H1 (cell line): ENCODE data around the gene SLC19A1. TPM values are rescaled to one million over a fixed set of nuclear protein-coding genes. Genes with fewer than 3 reads are reported as not detected.

Source experiments
- CTCF ChIA-PET: fragments of 300-600 bp; sonication (Branson Sonifier 250); formaldehyde crosslinking; loops from one replicate; lab custom pipeline; 2021; ENCODE audit not compliant: partially characterized antibody; lab: Charles Lee
- POLR2A ChIA-PET: fragments of 300-600 bp; sonication (Branson Sonifier 250); formaldehyde crosslinking; loops from one replicate; lab custom pipeline; 2021; ENCODE audit warnings: inconsistent platforms; ENCODE audit not compliant: partially characterized antibody; lab: Charles Lee
- DNase-seq, 2 experiments: peaks; one replicate each; pipeline versions ENCODE4 v3.0.0 to v3.0.0-alpha.2; 2010 to 2022; ENCODE audit warnings: low spot score in 2 of 2, low read depth in 1 of 2, mixed read lengths in 1 of 2
- FAIRE-seq: peaks from 2 replicates; lab custom pipeline; 2011; peaks lifted over from hg19 to GRCh38; lab: Jason Lieb, UNC
- H2AFZ ChIP-seq: 2 replicates; pipeline ENCODE4 v1.8.1; 2012; ENCODE audit warnings: low read length, inconsistent platforms
- H2AK5ac ChIP-seq: 2 replicates; pipeline ENCODE4 v1.6.1; 2013; ENCODE audit warnings: low read depth, low read length
- H2BK120ac ChIP-seq: replicated peaks from 2 replicates; pipeline ENCODE3; 2013; ENCODE audit warnings: low read depth, low read length, inconsistent platforms
- H2BK12ac ChIP-seq: 2 replicates; pipeline ENCODE4 v1.6.1; 2013; ENCODE audit warnings: low read depth, low read length
- H2BK15ac ChIP-seq: 2 replicates; pipeline ENCODE4 v1.6.1; 2013; ENCODE audit warnings: low read length
- H2BK20ac ChIP-seq: 2 replicates; pipeline ENCODE4 v1.6.1; 2013; ENCODE audit warnings: low read length
- H2BK5ac ChIP-seq: 2 replicates; pipeline ENCODE4 v1.6.1; 2013; ENCODE audit warnings: low read depth, low read length
- H3K14ac ChIP-seq: 2 replicates; pipeline ENCODE4 v1.6.1; 2013; ENCODE audit warnings: inconsistent platforms; ENCODE audit not compliant: insufficient read length
- H3K18ac ChIP-seq: 2 replicates; pipeline ENCODE4 v1.6.1; 2013; ENCODE audit warnings: low read length; ENCODE audit errors: extremely low read depth
- H3K23ac ChIP-seq: 2 replicates; pipeline ENCODE4 v1.6.1; 2013; ENCODE audit warnings: inconsistent platforms; ENCODE audit not compliant: insufficient read length
- H3K23me2 ChIP-seq: 2 replicates; pipeline ENCODE4 v1.6.1; 2013; ENCODE audit warnings: low read depth, low read length
- H3K27ac ChIP-seq: 2 replicates; pipeline ENCODE4 v1.6.1; 2011; ENCODE audit warnings: low read depth, low read length, inconsistent platforms
- H3K27me3 ChIP-seq, 4 experiments: replicated peaks in 1 of 4; 1 replicate in 1 of 4; 2 replicates in 3 of 4; pipeline versions ENCODE4 v1.6.1 to v1.8.1; 2011 to 2013; ENCODE audit warnings: low read length in 3 of 4, mild to moderate bottlenecking in 3 of 4, inconsistent platforms in 2 of 4, mixed read lengths in 2 of 4, moderate library complexity in 1 of 4; ENCODE audit not compliant: control insufficient read depth in 3 of 4, insufficient read depth in 3 of 4; ENCODE audit errors: extremely low read depth in 1 of 4
- H3K36me3 ChIP-seq, 4 experiments: 2 replicates each; pipeline versions ENCODE4 v1.6.1 to v1.8.1; 2011 to 2013; ENCODE audit warnings: mild to moderate bottlenecking in 4 of 4, low read length in 3 of 4, moderate library complexity in 2 of 4, control low read depth in 1 of 4, inconsistent platforms in 1 of 4; ENCODE audit not compliant: insufficient read depth in 4 of 4, control insufficient read depth in 2 of 4
- H3K4ac ChIP-seq: replicated peaks from 2 replicates; pipeline ENCODE3; 2013; ENCODE audit warnings: low read length, low read depth, mixed read lengths, inconsistent platforms; ENCODE audit not compliant: insufficient read length
- H3K4me1 ChIP-seq, 4 experiments: replicated peaks in 1 of 4; 1 replicate in 1 of 4; 2 replicates in 3 of 4; pipeline versions ENCODE4 v1.6.1 to v1.8.1; 2011 to 2013; ENCODE audit warnings: low read length in 3 of 4, inconsistent platforms in 2 of 4, mixed read lengths in 1 of 4; ENCODE audit not compliant: insufficient read depth in 4 of 4, control insufficient read depth in 3 of 4
- H3K4me2 ChIP-seq, 2 experiments: 2 replicates each; pipeline versions ENCODE4 v1.6.1 to v1.8.1; 2011 to 2013; ENCODE audit warnings: low read depth in 2 of 2, low read length in 2 of 2, control low read depth in 1 of 2, inconsistent platforms in 1 of 2, mild to moderate bottlenecking in 1 of 2; ENCODE audit not compliant: insufficient read depth in 1 of 2
- H3K4me3 ChIP-seq, 4 experiments: fragments of 200-600, 300-600 bp in 1 of 4; sonication (generic), shearing (Covaris generic), sonication (Bioruptor Twin) in 1 of 4; 2 replicates each; pipeline versions ENCODE4 v1.5.1 to v1.8.1; 2011 to 2016; ENCODE audit warnings: low read length in 4 of 4, low read depth in 3 of 4, control low read depth in 2 of 4, inconsistent platforms in 2 of 4, mild to moderate bottlenecking in 2 of 4, mixed read lengths in 1 of 4, moderate library complexity in 1 of 4; ENCODE audit not compliant: insufficient read depth in 2 of 4; ENCODE audit errors: extremely low read depth in 1 of 4
- H3K56ac ChIP-seq: replicated peaks from 2 replicates; pipeline ENCODE3; 2013; ENCODE audit warnings: low read depth, mild to moderate bottlenecking, mixed read lengths, low read length, inconsistent platforms; ENCODE audit not compliant: insufficient read length
- H3K79me1 ChIP-seq: 2 replicates; pipeline ENCODE4 v1.6.1; 2013; ENCODE audit warnings: low read depth, low read length, control low read depth
- H3K79me2 ChIP-seq, 2 experiments: 2 replicates each; pipeline versions ENCODE4 v1.6.1 to v1.8.1; 2012 to 2013; ENCODE audit warnings: low read length in 2 of 2, mild to moderate bottlenecking in 2 of 2, inconsistent platforms in 1 of 2; ENCODE audit not compliant: insufficient read depth in 2 of 2, control insufficient read depth in 1 of 2
- H3K9ac ChIP-seq, 4 experiments: replicated peaks in 1 of 4; 1 replicate in 1 of 4; 2 replicates in 3 of 4; pipeline versions ENCODE4 v1.6.1 to v1.8.1; 2011 to 2013; ENCODE audit warnings: low read depth in 3 of 4, low read length in 3 of 4, control low read depth in 2 of 4, mild to moderate bottlenecking in 2 of 4, moderate library complexity in 2 of 4, inconsistent platforms in 1 of 4; ENCODE audit errors: extremely low read depth in 1 of 4
- H3K9me3 ChIP-seq, 2 experiments: 2 replicates each; pipeline versions ENCODE4 v1.6.1 to v1.8.1; 2012 to 2013; ENCODE audit warnings: mild to moderate bottlenecking in 2 of 2, moderate library complexity in 2 of 2, control low read depth in 1 of 2, inconsistent platforms in 1 of 2, low read depth in 1 of 2, low read length in 1 of 2, mixed read lengths in 1 of 2; ENCODE audit not compliant: insufficient read depth in 2 of 2
- H4K20me1 ChIP-seq, 2 experiments: replicated peaks in 1 of 2; 2 replicates each; pipeline versions ENCODE3 to v1.8.1; 2011 to 2013; ENCODE audit warnings: inconsistent platforms in 2 of 2, low read length in 2 of 2, mild to moderate bottlenecking in 1 of 2; ENCODE audit not compliant: insufficient read depth in 2 of 2, control insufficient read depth in 1 of 2
- H4K5ac ChIP-seq: 2 replicates; pipeline ENCODE4 v1.6.1; 2013; ENCODE audit warnings: low read length, low read depth, mixed read lengths, inconsistent platforms; ENCODE audit not compliant: insufficient read length
- H4K8ac ChIP-seq: 2 replicates; pipeline ENCODE4 v1.8.0; 2013; ENCODE audit warnings: mild to moderate bottlenecking, moderate library complexity, low read length, inconsistent platforms; ENCODE audit not compliant: insufficient read depth; ENCODE audit errors: extremely low read depth
- H4K91ac ChIP-seq: replicated peaks from 2 replicates; pipeline ENCODE3; 2013; ENCODE audit warnings: low read length, mixed read lengths, inconsistent platforms; ENCODE audit not compliant: insufficient read length
- ASH2L ChIP-seq: fragments of 200-600, 300-600 bp; sonication (generic); IDR thresholded peaks from one replicate; pipeline ENCODE4 v1.7.1; 2017; ENCODE audit warnings: low read length
- CBX8 ChIP-seq: fragments of 300-800, 300-1000 bp; sonication (generic); IDR thresholded peaks from 2 replicates; pipeline ENCODE4 v1.7.1; 2016; ENCODE audit warnings: low read depth, low read length, borderline replicate concordance
- CHD1 ChIP-seq: IDR thresholded peaks from 2 replicates; pipeline ENCODE4 v1.6.1; 2012; ENCODE audit warnings: low read depth, low read length, improper control_type of control experiment
- CHD2 ChIP-seq: IDR thresholded peaks from 2 replicates; pipeline ENCODE4 v1.6.1; 2012; ENCODE audit warnings: low read length, improper control_type of control experiment
- MAFK ChIP-seq: IDR thresholded peaks from 2 replicates; pipeline ENCODE4 v1.6.1; 2012; ENCODE audit warnings: low read depth, mild to moderate bottlenecking, improper control_type of control experiment, low read length
- POLR2AphosphoS5 ChIP-seq: IDR thresholded peaks from 2 replicates; pipeline ENCODE4 v1.6.1; 2011; ENCODE audit warnings: low read depth, low read length
- RAD21 ChIP-seq, 2 experiments: IDR thresholded peaks in 1 of 2; conservative IDR thresholded peaks in 1 of 2; 2 replicates each; pipeline ENCODE4 v1.6.1; 2011; ENCODE audit warnings: low read depth in 2 of 2, low read length in 2 of 2, improper control_type of control experiment in 1 of 2, inconsistent platforms in 1 of 2, mild to moderate bottlenecking in 1 of 2, moderate library complexity in 1 of 2
- RXRA ChIP-seq: IDR thresholded peaks from 2 replicates; pipeline ENCODE4 v1.6.1; 2011; ENCODE audit warnings: low read depth, mild to moderate bottlenecking, low read length, moderate library complexity; ENCODE audit not compliant: insufficient read depth
- SP2 ChIP-seq: IDR thresholded peaks from 2 replicates; pipeline ENCODE4 v1.6.1; 2012; ENCODE audit warnings: mild to moderate bottlenecking, low read length, inconsistent platforms
- TAF7 ChIP-seq: optimal IDR thresholded peaks from 2 replicates; pipeline ENCODE3; 2011; ENCODE audit warnings: low read depth, mild to moderate bottlenecking, inconsistent platforms, low read length, moderate library complexity, borderline replicate concordance
- polyA plus RNA-seq, 7 experiments: library from polyadenylated mRNA; depleted of rRNA in 3 of 7; stranded (reverse) in 5 of 7; unstranded in 2 of 7; fragments of >200 nt in 5 of 7; fragments of 200-250 nt in 2 of 7; gene quantifications; 1 replicate in 5 of 7; 2 replicates in 1 of 7; 4 replicates in 1 of 7; pipeline versions ENCODE4 v1.2.1 to v1.2.3, GENCODE V29; 2011 to 2013; ENCODE audit warnings: missing spikeins in 2 of 7, mixed read lengths in 2 of 7
- total RNA-seq: library from RNA; stranded (reverse); fragmentation: NEBNext Ultra II Directional; extraction: Animal tissue kit (Norgen Biotek cat#: 25700); gene quantifications from 2 replicates; pipeline ENCODE4 v1.2.1, GENCODE V29; 2021
- TF ChIP-seq, protein P1 (sequence below): IDR thresholded peaks from 2 replicates; pipeline ENCODE4 v1.6.1; 2012; ENCODE audit warnings: low read length, inconsistent platforms
- TF ChIP-seq, protein P2 (sequence below): IDR thresholded peaks from 2 replicates; pipeline ENCODE4 v1.6.1; 2011; ENCODE audit warnings: low read depth, mild to moderate bottlenecking, low read length; ENCODE audit not compliant: insufficient read depth

The SLC19A1 gene
- total and polyA plus RNA-seq, 2 of the 8 experiments (the other 6 are each of a cell fraction or from before 2014, with no cell fraction given): 31.6 to 43.8 TPM

DNA sequence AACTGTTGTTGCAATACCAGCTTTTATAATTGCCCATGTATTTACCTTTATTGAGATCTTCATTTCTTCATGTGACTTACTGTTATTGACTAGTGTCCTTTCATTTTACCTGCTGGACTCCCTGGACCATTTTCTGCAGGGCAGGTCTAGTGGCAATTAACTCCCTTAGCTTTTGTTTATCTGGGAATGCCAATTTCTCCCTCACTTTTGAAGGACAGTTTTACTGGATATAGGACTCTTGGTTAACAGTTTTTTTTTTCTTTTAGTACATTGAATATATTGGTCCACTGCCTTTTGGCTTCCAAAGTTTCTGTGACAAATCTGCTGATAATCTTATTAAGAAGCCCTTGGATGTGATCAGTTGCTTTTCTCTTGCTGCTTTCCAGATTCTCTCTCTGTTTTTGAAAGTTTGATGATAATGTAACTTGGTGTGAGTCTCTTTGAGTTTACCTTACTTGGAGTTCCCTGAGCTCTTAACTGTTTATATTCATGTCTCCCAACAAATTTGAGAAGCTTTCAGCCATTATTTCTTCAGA is 80.4 kb downstream of the SLC19A1 start:
- no peak for TF ChIP-seq SP2
- no peak for TF ChIP-seq CHD2
- TF ChIP-seq, protein P1, sequence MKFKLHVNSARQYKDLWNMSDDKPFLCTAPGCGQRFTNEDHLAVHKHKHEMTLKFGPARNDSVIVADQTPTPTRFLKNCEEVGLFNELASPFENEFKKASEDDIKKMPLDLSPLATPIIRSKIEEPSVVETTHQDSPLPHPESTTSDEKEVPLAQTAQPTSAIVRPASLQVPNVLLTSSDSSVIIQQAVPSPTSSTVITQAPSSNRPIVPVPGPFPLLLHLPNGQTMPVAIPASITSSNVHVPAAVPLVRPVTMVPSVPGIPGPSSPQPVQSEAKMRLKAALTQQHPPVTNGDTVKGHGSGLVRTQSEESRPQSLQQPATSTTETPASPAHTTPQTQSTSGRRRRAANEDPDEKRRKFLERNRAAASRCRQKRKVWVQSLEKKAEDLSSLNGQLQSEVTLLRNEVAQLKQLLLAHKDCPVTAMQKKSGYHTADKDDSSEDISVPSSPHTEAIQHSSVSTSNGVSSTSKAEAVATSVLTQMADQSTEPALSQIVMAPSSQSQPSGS: no peak
- no peak for TF ChIP-seq CHD1
- TF ChIP-seq MAFK: no peak
- TF ChIP-seq TAF7: no peak
- no peak for TF ChIP-seq RXRA
- no peak for TF ChIP-seq ASH2L
- no peak for TF ChIP-seq POLR2AphosphoS5
- TF ChIP-seq CBX8: no peak
- TF ChIP-seq, protein P2, sequence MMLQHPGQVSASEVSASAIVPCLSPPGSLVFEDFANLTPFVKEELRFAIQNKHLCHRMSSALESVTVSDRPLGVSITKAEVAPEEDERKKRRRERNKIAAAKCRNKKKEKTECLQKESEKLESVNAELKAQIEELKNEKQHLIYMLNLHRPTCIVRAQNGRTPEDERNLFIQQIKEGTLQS: no peak
- TF ChIP-seq RAD21 (IDR thresholded peaks at IDR 0.05 in 1 of 2, conservative IDR thresholded peaks at IDR 0.05 in 1 of 2; ENCODE audit: low read depth in 2 of 2, low read length in 2 of 2): no peak
- TF ChIP-seq, all 59 proteins: peak for 0
- no peak overlapping the region for H3K4me2 ChIP-seq
- no peak overlapping the region for H3K56ac ChIP-seq
- no peak overlapping the region for H2AFZ ChIP-seq
- no peak overlapping the region for H2BK12ac ChIP-seq
- no peak overlapping the region for H2BK120ac ChIP-seq
- peaks cover 11 to 24% of the 10 kb centered on the region in 2 experiments for H4K20me1 ChIP-seq
- H3K9ac ChIP-seq: no peak overlapping the region
- no peaks in the 10 kb centered on the region for H3K23me2 ChIP-seq
- peaks cover 5% of the 10 kb centered on the region for H3K79me1 ChIP-seq
- H2BK5ac ChIP-seq: no peak overlapping the region
- H3K27me3 ChIP-seq: no peaks in the 10 kb centered on the region
- no peak overlapping the region for H2BK20ac ChIP-seq
- H3K4me3 ChIP-seq: no peak overlapping the region
- H3K14ac ChIP-seq: no peak overlapping the region
- peaks cover 0 to 85% of the 10 kb centered on the region in 2 experiments; a peak in 2 of 4 replicates for H3K79me2 ChIP-seq
- H3K9me3 ChIP-seq: no peaks in the 10 kb centered on the region; a peak in 2 of 4 replicates
- H3K4me1 ChIP-seq: no peaks in the 10 kb centered on the region
- no peak overlapping the region for H2BK15ac ChIP-seq
- no peak overlapping the region for H4K5ac ChIP-seq
- ChIA-PET POLR2A (interaction anchor here (0.8 kb wide), 1 partner anchor 10 kb away, joined by 3 read pairs; no protein-coding TSS in a partner anchor), CTCF (interaction anchor here (0.7 to 1.3 kb wide), 3 partner anchors 51 to 116 kb away, joined by 3 read pairs; no protein-coding TSS in a partner anchor)
- H3K4ac ChIP-seq: no peak overlapping the region
- no peak overlapping the region for H3K27ac ChIP-seq
- H3K36me3 ChIP-seq: peaks cover 0 to 6% (median 0%) of the 10 kb centered on the region in 4 experiments; a peak in 3 of 8 replicates
- no peak overlapping the region for H3K18ac ChIP-seq
- no peak overlapping the region for H3K23ac ChIP-seq
- no peak overlapping the region for H4K8ac ChIP-seq
- no peak for FAIRE-seq
- DNase-seq: no peak
- no peak overlapping the region for H4K91ac ChIP-seq
- H2AK5ac ChIP-seq: no peak overlapping the region
